K562 (cell line): Measurements from ENCODE around the gene PRSS21. TPM values are rescaled to one million over a fixed set of nuclear protein-coding genes. Genes with fewer than 3 reads are reported as not detected.
A peak's percentile ranks its signal among the peaks of the same experiment; 100 is the strongest.

Experiments used
- ATAC-seq: fragments of 200-7000 bp; cut with Tn5 transposase; 3 replicates; pipeline ENCODE4 v1.9.1; 2020; ENCODE audit warnings: moderate library complexity
- BruUV-seq: library from RNA; stranded (reverse); fragments of 400-500 nt; replicated peaks from 2 replicates; lab custom pipeline; 2021; lab: Mats Ljungman, UMichigan
- CTCF ChIA-PET: fragments of 300-600 bp; formaldehyde crosslinking; extraction: SDS; loops from one replicate; lab custom pipeline; 2021; ENCODE audit warnings: low intra/inter-chr PET ratio; lab: Yijun Ruan, JAX
- POLR2A ChIA-PET: fragments of 300-600, 350-650 bp; sonication (Branson Sonifier 250); formaldehyde crosslinking; extraction: SDS; loops from one replicate; lab custom pipeline; 2021; ENCODE audit warnings: antibody characterized with exemption, inconsistent platforms; lab: Yijun Ruan, JAX
- DNase-seq, 4 experiments: peaks; one replicate each; pipeline versions ENCODE4 v3.0.0 to v3.0.0-alpha.2; 2011 to 2018; ENCODE audit warnings: low spot score in 3 of 4, mixed read lengths in 3 of 4; ENCODE audit errors: extremely low read depth in 1 of 4
- FAIRE-seq: peaks from 2 replicates; lab custom pipeline; 2011; peaks lifted over from hg19 to GRCh38; lab: Jason Lieb, UNC
- H2AFZ ChIP-seq: 2 replicates; pipeline ENCODE4 v1.6.0; 2011; ENCODE audit warnings: low read depth, low read length, control low read depth, inconsistent platforms
- H3K27ac ChIP-seq: fragments of 200-600 bp; 3 replicates; pipeline ENCODE4 v1.8.0; 2011; ENCODE audit warnings: low read depth, mild to moderate bottlenecking, control low read depth, inconsistent platforms, low read length, moderate library complexity, mixed read lengths; ENCODE audit errors: extremely low read depth
- H3K27me3 ChIP-seq, 2 experiments: fragments of 300-600 bp in 1 of 2; 2 replicates in 1 of 2; 3 replicates in 1 of 2; pipeline versions ENCODE4 v1.6.0 to v1.8.0; 2011; ENCODE audit warnings: inconsistent platforms in 2 of 2, low read length in 2 of 2, mild to moderate bottlenecking in 1 of 2, mixed read lengths in 1 of 2, moderate library complexity in 1 of 2; ENCODE audit not compliant: control insufficient read depth in 2 of 2, insufficient read depth in 2 of 2
- H3K36me3 ChIP-seq: fragments of 300-600 bp; 3 replicates; pipeline ENCODE4 v1.8.0; 2011; ENCODE audit warnings: mild to moderate bottlenecking, low read length, inconsistent platforms; ENCODE audit not compliant: control insufficient read depth, insufficient read depth
- H3K4me1 ChIP-seq, 2 experiments: fragments of 200-600 bp in 1 of 2; replicated peaks in 1 of 2; 2 replicates in 1 of 2; 3 replicates in 1 of 2; pipeline versions ENCODE4 v1.5.1 to v1.8.0; 2011; ENCODE audit warnings: inconsistent platforms in 2 of 2, low read length in 2 of 2, mild to moderate bottlenecking in 1 of 2, mixed read lengths in 1 of 2, moderate library complexity in 1 of 2; ENCODE audit not compliant: control insufficient read depth in 2 of 2, insufficient read depth in 2 of 2
- H3K4me2 ChIP-seq: 2 replicates; pipeline ENCODE4 v1.6.1; 2011; ENCODE audit warnings: low read length, control low read depth, inconsistent platforms, mixed read lengths; ENCODE audit not compliant: insufficient read depth
- H3K4me3 ChIP-seq: fragments of 200-600 bp; sonication (generic), shearing (Covaris generic); 2 replicates; pipeline ENCODE4 v1.5.1; 2016; ENCODE audit warnings: control low read depth, inconsistent platforms
- H3K79me2 ChIP-seq: fragments of 200-600 bp; 3 replicates; pipeline ENCODE4 v1.8.0; 2011; ENCODE audit warnings: low read length, inconsistent platforms; ENCODE audit not compliant: control insufficient read depth, insufficient read depth
- H3K9ac ChIP-seq, 2 experiments: 2 replicates each; pipeline versions ENCODE4 v1.6.0 to v1.6.1; 2011; ENCODE audit warnings: low read depth in 2 of 2, low read length in 2 of 2, control low read depth in 1 of 2, inconsistent platforms in 1 of 2, mild to moderate bottlenecking in 1 of 2, mixed read lengths in 1 of 2; ENCODE audit not compliant: insufficient read depth in 1 of 2
- H3K9me1 ChIP-seq: one replicate; pipeline ENCODE4 v1.6.0; 2011; ENCODE audit warnings: inconsistent platforms, mild to moderate bottlenecking, low read length, moderate library complexity; ENCODE audit not compliant: control insufficient read depth, insufficient read depth
- H3K9me3 ChIP-seq: replicated peaks from 2 replicates; pipeline ENCODE4 v1.5.1; 2011; ENCODE audit warnings: low read depth, low read length, inconsistent platforms; ENCODE audit not compliant: control insufficient read depth, insufficient read depth
- H4K20me1 ChIP-seq: replicated peaks from 2 replicates; pipeline ENCODE4 v1.6.1; 2011; ENCODE audit warnings: low read length, inconsistent platforms, mixed read lengths; ENCODE audit not compliant: control insufficient read depth, insufficient read depth
- MTA2 ChIP-seq: fragments of 450-650 bp; IDR thresholded peaks from 2 replicates; pipeline ENCODE4 v1.6.1; 2016; ENCODE audit warnings: low read depth
- WHSC1 ChIP-seq: IDR thresholded peaks from one replicate; pipeline ENCODE4 v1.6.1; 2012; ENCODE audit warnings: low read length, control low read depth, inconsistent platforms
- ZNF263 ChIP-seq: sonication (generic); formaldehyde crosslinking; IDR thresholded peaks from 2 replicates; pipeline ENCODE4 v1.8.0; 2022; ENCODE audit warnings: mild to moderate bottlenecking, missing genetic modification reagents, borderline replicate concordance
- ZNF316 ChIP-seq: fragments of 450-650 bp; IDR thresholded peaks from 2 replicates; pipeline ENCODE4 v1.6.1; 2016
- WGBS: fragments of 100-300 bp; shearing (Covaris generic); methylation state at CpG from one replicate; pipeline ENCODE4 v1.1.6; 2016; ENCODE audit warnings: low coverage, mixed read lengths; ENCODE audit not compliant: insufficient coverage; ENCODE audit errors: missing lambda C conversion rate; 5-methylcytosine and 5-hydroxymethylcytosine counted together
- in situ Hi-C: fragments of 300-500 bp; cut with MboI; formaldehyde crosslinking; loops from 4 replicates; pipeline ENCODE4 v1.15.0; 2018; ENCODE audit warnings: inconsistent platforms, mixed read lengths
- intact Hi-C: fragments of 100-400 bp; cut with micrococcal nuclease; formaldehyde crosslinking; loops from 2 replicates; pipeline ENCODE4 v1.14.2; 2022
- polyA plus RNA-seq, 8 experiments: library from polyadenylated mRNA; depleted of rRNA in 4 of 8; stranded (reverse) in 5 of 8; unstranded in 3 of 8; fragments of >200 nt; fragmentation: Nextera tagmentation in 2 of 8; fragmentation: Illumina TruSeq in 1 of 8; extraction: Ambion mirVana in 2 of 8; extraction: Trizol in 1 of 8; gene quantifications; 2 replicates each; pipeline versions ENCODE4 v1.2.1 to v1.2.3, GENCODE V29; 2011 to 2014; ENCODE audit warnings: inconsistent platforms in 1 of 8, missing spikeins in 1 of 8
- total RNA-seq, 7 experiments: library from RNA; depleted of rRNA in 6 of 7; stranded (reverse); fragments of >200 nt in 6 of 7; fragmentation: Illumina TruSeq in 2 of 7; extraction: Trizol in 2 of 7; gene quantifications; 2 replicates each; pipeline versions ENCODE4 v1.2.1 to v1.2.3, GENCODE V29; 2011 to 2021; ENCODE audit warnings: low replicate concordance in 1 of 7
- TF ChIP-seq, protein P1 (sequence below): fragments of 450-650 bp; IDR thresholded peaks from 2 replicates; pipeline ENCODE4 v1.6.1; 2016; ENCODE audit warnings: antibody characterized with exemption
- TF ChIP-seq, protein P2 (sequence below): sonication (generic); formaldehyde crosslinking; IDR thresholded peaks from 2 replicates; pipeline ENCODE4 v1.8.0; 2022; ENCODE audit warnings: missing genetic modification reagents, mild to moderate bottlenecking, moderate library complexity, borderline replicate concordance

PRSS21 gene
- total and polyA plus RNA-seq, 9 of the 15 experiments (the other 6 are each of a cell fraction or from before 2014, with no cell fraction given) = 12.1 to 121 (median 61.3) TPM

DNA sequence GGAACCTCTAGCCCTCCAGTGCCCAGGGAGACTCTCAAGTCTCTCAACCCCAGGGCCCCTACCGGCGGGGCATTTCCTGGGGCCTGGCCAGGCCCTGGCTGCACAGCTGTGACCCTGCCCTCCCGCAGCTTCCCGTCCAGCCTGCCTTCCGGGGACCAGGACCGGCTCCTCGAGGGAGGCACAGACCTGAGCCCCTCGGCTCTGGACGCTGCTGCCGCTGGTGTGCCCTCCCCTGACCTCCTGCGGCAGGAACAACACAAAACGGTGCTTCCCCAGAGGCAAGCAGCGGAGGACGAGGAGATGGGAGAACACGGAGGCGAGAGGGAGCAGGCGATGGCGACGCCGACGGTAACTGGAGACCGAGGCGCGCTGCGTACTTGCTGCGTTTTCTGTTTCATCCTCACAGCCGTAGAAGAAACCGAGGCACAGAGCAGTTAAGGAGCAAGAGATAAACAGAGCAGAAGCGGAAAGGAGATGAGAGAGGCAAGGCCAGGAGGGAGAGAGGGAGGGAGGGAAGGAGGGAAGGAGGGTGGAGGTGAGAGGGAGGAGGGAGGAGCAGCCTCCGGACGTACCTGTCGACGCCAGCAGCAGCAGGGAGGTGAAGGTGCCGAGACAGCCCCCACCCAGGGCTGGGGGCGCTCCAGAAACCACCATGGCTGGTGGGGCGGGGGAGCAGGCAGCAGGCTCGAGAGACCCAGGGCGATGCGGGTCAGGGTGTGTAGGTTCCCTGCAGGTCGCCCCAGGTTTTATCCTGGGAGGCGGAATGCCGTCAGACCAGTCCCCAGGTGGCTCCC is 40.6 kb downstream of the PRSS21 start, which contains the start of gene PRSS22:
Gene PRSS22, minus strand, starts transcription at position 720 of the 794 bp plus-strand sequence. Its CDS starts 66 bp downstream, at position 654.
- Histone ChIP-seq H3K9me1 (no peaks in the 10 kb centered on the region), H3K36me3 (no peaks in the 10 kb centered on the region), H3K4me3 (no peak within 1 kb of the TSS), H3K27me3 (peaks cover 0 to 28% of the 10 kb centered on the region in 2 experiments; a peak in 1 of 5 replicates), H3K4me2 (0 out of 2 replicates have a peak within 1 kb of the TSS, but pooled peaks have one; percentile 11), H4K20me1 (no peaks in the 10 kb centered on the region), H3K27ac (no peak within 1 kb of the TSS)
- 5% methylated on average over 38 of the region's 42 CpGs for WGBS
- CTCF ChIA-PET = no interaction called here
- peak in 2 of 4 experiments; percentile 9 to 11 for DNase-seq
- TF ChIP-seq, protein P1, sequence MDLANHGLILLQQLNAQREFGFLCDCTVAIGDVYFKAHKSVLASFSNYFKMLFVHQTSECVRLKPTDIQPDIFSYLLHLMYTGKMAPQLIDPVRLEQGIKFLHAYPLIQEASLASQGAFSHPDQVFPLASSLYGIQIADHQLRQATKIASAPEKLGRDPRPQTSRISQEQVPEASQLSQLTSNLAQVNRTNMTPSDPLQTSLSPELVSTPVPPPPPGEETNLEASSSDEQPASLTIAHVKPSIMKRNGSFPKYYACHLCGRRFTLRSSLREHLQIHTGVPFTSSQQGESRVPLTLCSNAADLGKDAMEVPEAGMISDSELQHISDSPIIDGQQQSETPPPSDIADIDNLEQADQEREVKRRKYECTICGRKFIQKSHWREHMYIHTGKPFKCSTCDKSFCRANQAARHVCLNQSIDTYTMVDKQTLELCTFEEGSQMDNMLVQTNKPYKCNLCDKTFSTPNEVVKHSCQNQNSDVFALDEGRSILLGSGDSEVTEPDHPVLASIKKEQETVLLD = 0 out of 2 replicates have a peak, but pooled peaks have one; percentile 23
- TF ChIP-seq ZNF263 (CRISPR knock-in tag) = peak; percentile 66; the same call in 1 of the 2 replicates
- TF ChIP-seq, protein P2, sequence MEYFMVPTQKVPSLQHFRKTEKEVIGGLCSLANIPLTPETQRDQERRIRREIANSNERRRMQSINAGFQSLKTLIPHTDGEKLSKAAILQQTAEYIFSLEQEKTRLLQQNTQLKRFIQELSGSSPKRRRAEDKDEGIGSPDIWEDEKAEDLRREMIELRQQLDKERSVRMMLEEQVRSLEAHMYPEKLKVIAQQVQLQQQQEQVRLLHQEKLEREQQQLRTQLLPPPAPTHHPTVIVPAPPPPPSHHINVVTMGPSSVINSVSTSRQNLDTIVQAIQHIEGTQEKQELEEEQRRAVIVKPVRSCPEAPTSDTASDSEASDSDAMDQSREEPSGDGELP (CRISPR knock-in tag) = peak; percentile 73; the same call in 1 of the 2 replicates
- TF ChIP-seq MTA2 = no peak
- TF ChIP-seq ZNF316 = peak; percentile 13; the same call in 1 of the 2 replicates
- TF ChIP-seq WHSC1 = no peak
- TF ChIP-seq, all 486 proteins: peak for 4
- Histone ChIP-seq H3K9me3 (peaks cover 7% of the 10 kb centered on the region), H3K79me2 (no peaks in the 10 kb centered on the region), H3K9ac (peak within 1 kb of the TSS in 1 of 2 experiments; percentile 68; a peak in 2 of 4 replicates), H2AFZ (no peak within 1 kb of the TSS), H3K4me1 (peaks cover 0 to 42% of the 10 kb centered on the region in 2 experiments; a peak in 3 of 5 replicates)
- intact Hi-C loops = no loop called here
- POLR2A ChIA-PET = no interaction called here
- ATAC-seq = peak; percentile 13; the same call in 2 of the 3 replicates
- no TSS peak for BruUV-seq
- in situ Hi-C loops = no loop called here
- FAIRE-seq = no peak
